DND-41 (cell line): Measurements from ENCODE around the gene NR2C1.

Source experiments
- EZH2 ChIP-seq: IDR thresholded peaks from 3 replicates; pipeline ENCODE4 v1.6.1; 2012; ENCODE audit warnings: borderline replicate concordance, low read depth, mild to moderate bottlenecking, moderate library complexity, low read length, inconsistent platforms; ENCODE audit not compliant: severe bottlenecking
- TF ChIP-seq, protein P1 (sequence below): IDR thresholded peaks from 2 replicates; pipeline ENCODE4 v1.5.1; 2012; ENCODE audit warnings: borderline replicate concordance, low read length, moderate library complexity, mild to moderate bottlenecking; ENCODE audit not compliant: poor library complexity, severe bottlenecking; ENCODE audit errors: extremely low read depth

DNA sequence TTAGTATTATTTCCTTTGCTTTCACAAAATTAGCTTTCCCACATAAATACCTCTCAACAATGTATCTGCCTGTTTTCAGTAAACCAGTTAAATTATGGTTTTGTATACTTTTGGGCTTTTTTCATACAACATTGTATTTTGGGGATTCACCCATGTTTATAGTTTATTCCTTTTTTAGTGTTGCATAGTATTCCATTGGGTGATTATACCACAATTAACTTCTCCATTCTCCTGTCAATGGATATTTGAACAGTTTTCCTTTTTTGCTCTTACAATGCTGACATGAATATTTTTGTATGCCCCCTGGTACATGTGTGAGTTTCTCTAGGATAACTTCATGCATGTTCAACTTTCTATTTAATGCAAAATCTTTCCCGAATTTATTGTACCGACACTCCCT lies 57.3 kb downstream of the NR2C1 start:
- TF ChIP-seq, protein P1, sequence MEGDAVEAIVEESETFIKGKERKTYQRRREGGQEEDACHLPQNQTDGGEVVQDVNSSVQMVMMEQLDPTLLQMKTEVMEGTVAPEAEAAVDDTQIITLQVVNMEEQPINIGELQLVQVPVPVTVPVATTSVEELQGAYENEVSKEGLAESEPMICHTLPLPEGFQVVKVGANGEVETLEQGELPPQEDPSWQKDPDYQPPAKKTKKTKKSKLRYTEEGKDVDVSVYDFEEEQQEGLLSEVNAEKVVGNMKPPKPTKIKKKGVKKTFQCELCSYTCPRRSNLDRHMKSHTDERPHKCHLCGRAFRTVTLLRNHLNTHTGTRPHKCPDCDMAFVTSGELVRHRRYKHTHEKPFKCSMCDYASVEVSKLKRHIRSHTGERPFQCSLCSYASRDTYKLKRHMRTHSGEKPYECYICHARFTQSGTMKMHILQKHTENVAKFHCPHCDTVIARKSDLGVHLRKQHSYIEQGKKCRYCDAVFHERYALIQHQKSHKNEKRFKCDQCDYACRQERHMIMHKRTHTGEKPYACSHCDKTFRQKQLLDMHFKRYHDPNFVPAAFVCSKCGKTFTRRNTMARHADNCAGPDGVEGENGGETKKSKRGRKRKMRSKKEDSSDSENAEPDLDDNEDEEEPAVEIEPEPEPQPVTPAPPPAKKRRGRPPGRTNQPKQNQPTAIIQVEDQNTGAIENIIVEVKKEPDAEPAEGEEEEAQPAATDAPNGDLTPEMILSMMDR, result no peak
- no peak for TF ChIP-seq EZH2
